GM23248 (cell line): ENCODE results near the gene FCRL1.

Source experiments
- EZH2 ChIP-seq: fragments of 200-600 bp; sonication (generic); IDR thresholded peaks from 2 replicates; pipeline ENCODE4 v1.6.1; 2018; ENCODE audit warnings: antibody characterized with exemption, mild to moderate bottlenecking; ENCODE audit not compliant: insufficient read depth, poor library complexity, severe bottlenecking
- EZH2phosphoT487 ChIP-seq: fragments of 200-600 bp; sonication (generic); IDR thresholded peaks from 2 replicates; pipeline ENCODE4 v1.6.1; 2018; ENCODE audit warnings: antibody characterized with exemption, moderate library complexity, mild to moderate bottlenecking, low read depth; ENCODE audit not compliant: insufficient read depth

GRCh38 chr1:157798211-157798610 lies 21.7 kb downstream of the FCRL1 start:
- TF ChIP-seq EZH2 (no peak), EZH2phosphoT487 (no peak)
